Small intestine (tissue), 7 donors: Measurements from ENCODE around the gene CDC34. TPM values are rescaled to one million over a fixed set of nuclear protein-coding genes. Genes with fewer than 3 reads are reported as not detected.
"Not testable (repeated sequence)": the region's sequence is repeated elsewhere in the genome, so short reads cannot be mapped to it uniquely, and the experiment has no call there.

ENCODE experiments used
- DNase-seq, 2 donors: peaks; one replicate each; pipeline versions ENCODE4 v3.0.0 to v3.0.0-alpha.2; 2013
- FAIRE-seq: peaks from 2 replicates; lab custom pipeline; 2012; peaks lifted over from hg19 to GRCh38; lab: Jason Lieb, UNC
- H3K27ac ChIP-seq, 3 donors: one replicate each; pipeline ENCODE4 v1.5.1; 2013; ENCODE audit warnings: low read length in 2 of 3, mild to moderate bottlenecking in 2 of 3, control low read depth in 1 of 3, inconsistent platforms in 1 of 3, low read depth in 1 of 3, moderate library complexity in 1 of 3
- H3K27me3 ChIP-seq, 3 donors: one replicate each; pipeline ENCODE4 v1.6.1; 2013; ENCODE audit warnings: low read length in 3 of 3, inconsistent platforms in 1 of 3; ENCODE audit not compliant: control insufficient read depth in 3 of 3, insufficient read depth in 3 of 3
- H3K36me3 ChIP-seq, 3 donors: one replicate each; pipeline ENCODE4 v1.6.1; 2013; ENCODE audit warnings: low read length in 3 of 3, inconsistent platforms in 1 of 3, low read depth in 1 of 3, mild to moderate bottlenecking in 1 of 3, moderate library complexity in 1 of 3; ENCODE audit not compliant: control insufficient read depth in 3 of 3, insufficient read depth in 2 of 3
- H3K4me1 ChIP-seq, 3 donors: one replicate each; pipeline ENCODE4 v1.6.1; 2013; ENCODE audit warnings: low read length in 2 of 3, inconsistent platforms in 1 of 3, low read depth in 1 of 3, mild to moderate bottlenecking in 1 of 3, moderate library complexity in 1 of 3; ENCODE audit not compliant: control insufficient read depth in 3 of 3, insufficient read depth in 2 of 3
- H3K4me3 ChIP-seq, 3 donors: one replicate each; pipeline ENCODE4 v1.5.1; 2013; ENCODE audit warnings: low read length in 3 of 3, control low read depth in 1 of 3, inconsistent platforms in 1 of 3, low read depth in 1 of 3, mild to moderate bottlenecking in 1 of 3, moderate library complexity in 1 of 3
- H3K9me3 ChIP-seq, 2 donors: one replicate each; pipeline ENCODE4 v1.6.1; 2013; ENCODE audit warnings: low read depth in 1 of 2, low read length in 1 of 2; ENCODE audit not compliant: control insufficient read depth in 2 of 2, insufficient read depth in 1 of 2
- WGBS, 3 donors: extraction: QIAGEN DNeasy Blood & Tissue Kit; methylation state at CpG; one replicate each; pipeline ENCODE4 v1.1.7; 2013; 5-methylcytosine and 5-hydroxymethylcytosine counted together
- polyA plus RNA-seq, 4 donors: library from polyadenylated mRNA; stranded (reverse) in 3 of 4; unstranded in 1 of 4; fragments of 200-250 nt in 3 of 4; fragments of 120-200 nt in 1 of 4; gene quantifications; one replicate each; pipeline versions ENCODE4 v1.2.1 to v1.2.3, GENCODE V29; 2013
- donor health status: healthy with polysubstance abuse.
- donor health status: control.
- donor health status: control.
- donor health status: Bipolar disorder and iron deficiency.
- donor health status: healthy.

Gene CDC34
- polyA plus RNA-seq, 4 donors, result 58.2 to 113 (median 89.0) TPM

DNA sequence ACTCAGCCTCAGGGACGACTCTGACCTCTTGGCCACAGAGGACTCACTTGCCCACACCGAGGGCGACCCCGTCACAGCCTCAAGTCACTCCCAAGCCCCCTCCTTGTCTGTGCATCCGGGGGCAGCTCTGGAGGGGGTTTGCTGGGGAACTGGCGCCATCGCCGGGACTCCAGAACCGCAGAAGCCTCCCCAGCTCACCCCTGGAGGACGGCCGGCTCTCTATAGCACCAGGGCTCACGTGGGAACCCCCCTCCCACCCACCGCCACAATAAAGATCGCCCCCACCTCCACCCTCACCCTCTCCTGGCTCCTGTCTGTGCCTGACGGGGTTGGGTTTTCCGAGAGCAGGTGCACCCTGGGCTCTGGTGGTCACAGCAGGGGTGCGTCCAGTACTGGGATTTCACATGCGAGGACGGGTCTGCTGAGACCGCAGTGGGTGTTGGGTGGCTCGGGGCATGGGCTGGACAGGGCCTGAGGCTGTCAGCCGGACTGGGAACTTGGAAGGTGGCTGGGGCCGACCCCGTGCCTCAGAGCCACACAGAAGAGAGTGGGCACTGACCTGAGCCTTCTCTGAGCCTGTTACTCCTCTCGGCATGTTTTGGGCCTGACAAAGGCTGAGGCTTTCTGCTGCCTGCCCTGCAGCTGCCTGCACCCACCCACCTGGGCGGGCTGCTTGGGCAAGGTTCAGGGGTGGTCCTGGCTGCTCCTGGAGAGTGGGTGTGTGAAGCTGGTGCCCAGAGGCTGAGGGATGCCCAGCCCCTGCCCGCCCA lies 51.8 kb downstream of the CDC34 start:
- Histone ChIP-seq H3K27ac (no peak overlapping the region), H3K36me3 (peaks cover 11 to 51% (median 15%) of the 10 kb centered on the region in 3 donors), H3K27me3 (peaks cover 0 to 23% (median 5%) of the 10 kb centered on the region in 3 donors), H3K9me3 (no peaks in the 10 kb centered on the region), H3K4me3 (no peak overlapping the region), H3K4me1 (peaks cover 0 to 3% (median 0%) of the 10 kb centered on the region in 3 donors)
- FAIRE-seq (no peak), DNase-seq (no peak)
- 88 to 91% (median 89%) methylated on average over 27 of the region's 27 CpGs for WGBS, 3 donors

GRCh38 chr19:583968-584239 lies 52.3 kb downstream of the CDC34 start:
- DNase-seq (no peak), FAIRE-seq (no peak)
- H3K27ac ChIP-seq, result no peak overlapping the region
- peaks cover 0 to 28% (median 10%) of the 10 kb centered on the region in 3 donors for H3K27me3 ChIP-seq
- H3K4me3 ChIP-seq, result no peak overlapping the region
- WGBS, 3 donors, result 55 to 78% (median 76%) methylated on average over 5 of the region's 5 CpGs
- H3K36me3 ChIP-seq, result peaks cover 11 to 50% (median 15%) of the 10 kb centered on the region in 3 donors
- H3K9me3 ChIP-seq, result no peaks in the 10 kb centered on the region
- H3K4me1 ChIP-seq, result peaks cover 0 to 5% (median 0%) of the 10 kb centered on the region in 3 donors

- Histone ChIP-seq H3K4me1 (peaks cover 0 to 5% (median 0%) of the 10 kb centered on the region in 3 donors), H3K9me3 (no peaks in the 10 kb centered on the region), H3K27me3 (peaks cover 0 to 33% (median 15%) of the 10 kb centered on the region in 3 donors), H3K36me3 (peaks cover 11 to 45% (median 15%) of the 10 kb centered on the region in 3 donors), H3K4me3 (no peak overlapping the region), H3K27ac (no peak overlapping the region)
- 22 to 33% (median 31%) methylated on average over 34 to 38 of the region's 38 CpGs for WGBS, 3 donors
- FAIRE-seq (no peak), DNase-seq (peak in 1 of 2 donors; percentile 63)
These were observed 52.9 kb downstream of the CDC34 start for GRCh38 chr19:584240-585001.

GRCh38 chr19:585146-585545 lies 53.6 kb downstream of the CDC34 start:
- WGBS, 3 donors, result 77 to 85% (median 77%) methylated on average over 14 to 34 of the region's 34 CpGs
- H3K27ac ChIP-seq, H3K4me3 ChIP-seq, H3K4me1 ChIP-seq, DNase-seq, H3K9me3 ChIP-seq, FAIRE-seq: not testable (repeated sequence)
- Histone ChIP-seq H3K36me3 (peaks cover 11 to 37% (median 13%) of the 10 kb centered on the region in 3 donors), H3K27me3 (peaks cover 0 to 34% (median 15%) of the 10 kb centered on the region in 3 donors)

- DNase-seq, result no peak
- peaks cover 0 to 34% (median 16%) of the 10 kb centered on the region in 3 donors for H3K27me3 ChIP-seq
- H3K36me3 ChIP-seq, result peaks cover 11 to 33% (median 13%) of the 10 kb centered on the region in 3 donors
- 51 to 64% (median 58%) methylated on average over 10 of the region's 10 CpGs for WGBS, 3 donors
- H3K27ac ChIP-seq, result no peak overlapping the region
- no peak for FAIRE-seq
- H3K4me1 ChIP-seq, result peaks cover 0 to 5% (median 0%) of the 10 kb centered on the region in 3 donors
- H3K9me3 ChIP-seq, result no peaks in the 10 kb centered on the region
- no peak overlapping the region for H3K4me3 ChIP-seq
These were observed 54.1 kb downstream of the CDC34 start for GRCh38 chr19:585551-586110.

DNA sequence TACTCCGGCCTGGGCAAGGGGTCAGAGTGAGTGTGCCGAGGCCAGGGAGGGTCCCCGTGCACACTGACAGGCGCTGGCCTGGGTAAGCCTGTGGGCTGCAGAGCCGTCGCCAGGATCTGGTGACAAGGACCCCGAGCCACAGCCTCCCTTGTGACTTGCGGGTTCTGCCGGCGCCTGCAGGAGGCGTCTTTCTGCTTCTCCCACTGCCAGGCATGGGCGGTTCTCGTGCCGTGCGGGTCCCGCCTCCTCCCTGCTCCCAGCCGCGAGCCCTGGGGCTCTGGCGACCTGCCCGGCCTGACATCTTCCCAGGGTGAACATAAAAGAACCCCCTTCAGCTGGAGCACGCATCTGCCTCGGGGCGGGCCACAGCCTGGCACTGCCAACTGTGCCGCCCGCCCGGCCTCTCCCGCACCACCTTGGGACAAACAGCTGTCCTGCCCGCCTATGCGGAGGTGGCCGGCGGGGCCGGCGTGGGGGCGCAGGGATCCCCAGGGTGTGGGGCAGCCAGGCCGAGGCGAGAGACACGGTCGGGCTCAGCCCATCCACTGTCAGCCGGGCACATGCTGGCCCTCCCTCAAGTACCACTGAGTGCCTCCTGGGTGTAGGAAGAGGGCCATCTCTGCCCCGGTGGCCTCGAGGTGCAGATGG lies 56.7 kb downstream of the CDC34 start:
- H3K27ac ChIP-seq, result no peak overlapping the region
- H3K27me3 ChIP-seq, result peaks cover 4 to 55% (median 20%) of the 10 kb centered on the region in 3 donors
- no peak overlapping the region for H3K4me3 ChIP-seq
- H3K36me3 ChIP-seq, result peaks cover 0 to 9% (median 0%) of the 10 kb centered on the region in 3 donors
- DNase-seq (peak; percentile 51 to 68), FAIRE-seq (no peak)
- no peaks in the 10 kb centered on the region for H3K9me3 ChIP-seq
- peaks cover 0 to 5% (median 0%) of the 10 kb centered on the region in 3 donors for H3K4me1 ChIP-seq
- 5% methylated on average over 41 of the region's 41 CpGs for WGBS, 3 donors

DNA sequence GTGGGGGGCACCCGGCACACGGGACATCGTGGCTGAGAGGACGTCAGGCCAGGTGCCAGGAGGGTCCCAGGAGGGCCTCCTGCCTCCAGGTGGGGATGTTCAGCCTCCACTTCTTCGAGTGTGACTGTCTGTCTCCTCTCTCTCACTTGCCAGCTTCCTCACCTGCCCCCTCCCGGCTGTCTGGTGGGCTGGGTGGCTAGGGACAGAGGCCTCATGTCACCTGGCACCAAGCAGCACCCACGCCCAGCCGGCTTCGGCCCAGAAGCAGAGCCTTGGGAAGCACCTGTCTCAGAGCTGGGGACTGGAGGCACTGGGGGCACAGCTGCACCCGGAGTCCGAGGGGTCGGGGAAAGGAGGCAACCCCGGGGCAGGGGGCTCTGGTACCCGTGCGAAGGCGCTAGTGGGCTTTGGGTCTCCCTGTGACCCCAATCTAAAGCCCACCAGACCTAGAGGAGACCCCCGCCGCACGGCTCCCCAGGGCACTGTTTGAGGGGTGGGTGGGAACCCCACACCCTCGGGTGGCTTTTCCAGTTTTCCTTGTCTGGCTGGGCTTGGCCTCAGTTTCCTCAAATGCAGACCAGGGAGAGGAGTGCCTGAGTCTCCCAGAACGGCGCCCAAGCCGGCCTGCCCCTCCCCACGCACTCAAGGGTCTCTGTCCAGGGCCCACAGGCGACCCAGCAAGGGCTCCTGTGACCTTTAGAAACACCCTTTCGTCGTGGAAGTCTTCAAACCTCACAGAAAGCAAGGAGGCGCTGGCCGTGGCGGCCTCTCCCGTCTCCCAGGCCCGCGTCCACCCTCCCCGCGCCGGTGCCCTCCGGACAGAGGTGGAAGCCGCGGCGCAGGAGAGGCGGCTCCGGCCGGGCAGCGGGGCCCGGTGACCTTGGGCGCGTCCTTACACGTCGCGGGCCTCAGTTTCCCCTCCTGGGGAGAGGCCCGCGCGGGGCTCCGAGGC lies 57.5 kb downstream of the CDC34 start:
- FAIRE-seq (no peak), DNase-seq (no peak)
- Histone ChIP-seq H3K9me3 (no peaks in the 10 kb centered on the region), H3K4me3 (peak overlapping the region in 1 of 3 donors; percentile 48), H3K36me3 (peaks cover 0 to under 1% (median 0%) of the 10 kb centered on the region in 3 donors), H3K4me1 (peaks cover 0 to 5% (median 0%) of the 10 kb centered on the region in 3 donors), H3K27me3 (peaks cover 4 to 61% (median 20%) of the 10 kb centered on the region in 3 donors), H3K27ac (no peak overlapping the region)
- WGBS, 3 donors, result 10 to 16% (median 11%) methylated on average over 46 to 54 of the region's 54 CpGs
